ENCODE measurements around the gene SH3RF3. TPM values are rescaled to one million over a fixed set of nuclear protein-coding genes. Genes with fewer than 3 reads are reported as not detected.

The SH3RF3 gene
- total RNA-seq, 1 donor from 2014 or later = 0.23 TPM

- intact Hi-C loops (cut with micrococcal nuclease) = loop anchor here (10.0 kb wide), 1 partner anchor 295 kb away; no protein-coding TSS in a partner anchor
Measured at GRCh38 chr2:109330056-109330455, 201.1 kb downstream of the SH3RF3 start.

- intact Hi-C loops (cut with micrococcal nuclease) = loop anchor here (10.0 kb wide), 1 partner anchor 296 kb away; no protein-coding TSS in a partner anchor
Measured at GRCh38 chr2:109331081-109331480, 202.1 kb downstream of the SH3RF3 start.

- intact Hi-C loops (cut with micrococcal nuclease) = loop anchor here (10.0 kb wide), 1 partner anchor 297 kb away; no protein-coding TSS in a partner anchor
Measured at GRCh38 chr2:109331896-109332848, 203.2 kb downstream of the SH3RF3 start.

- intact Hi-C loops (cut with micrococcal nuclease) = loop anchor here (10.0 kb wide), 1 partner anchor 298 kb away; no protein-coding TSS in a partner anchor
Measured at GRCh38 chr2:109332880-109333279, 203.9 kb downstream of the SH3RF3 start.

- intact Hi-C loops (cut with micrococcal nuclease) = loop anchor here (10.0 kb wide), 1 partner anchor 299 kb away; no protein-coding TSS in a partner anchor
Measured at GRCh38 chr2:109333414-109334210, 204.6 kb downstream of the SH3RF3 start.

DNA sequence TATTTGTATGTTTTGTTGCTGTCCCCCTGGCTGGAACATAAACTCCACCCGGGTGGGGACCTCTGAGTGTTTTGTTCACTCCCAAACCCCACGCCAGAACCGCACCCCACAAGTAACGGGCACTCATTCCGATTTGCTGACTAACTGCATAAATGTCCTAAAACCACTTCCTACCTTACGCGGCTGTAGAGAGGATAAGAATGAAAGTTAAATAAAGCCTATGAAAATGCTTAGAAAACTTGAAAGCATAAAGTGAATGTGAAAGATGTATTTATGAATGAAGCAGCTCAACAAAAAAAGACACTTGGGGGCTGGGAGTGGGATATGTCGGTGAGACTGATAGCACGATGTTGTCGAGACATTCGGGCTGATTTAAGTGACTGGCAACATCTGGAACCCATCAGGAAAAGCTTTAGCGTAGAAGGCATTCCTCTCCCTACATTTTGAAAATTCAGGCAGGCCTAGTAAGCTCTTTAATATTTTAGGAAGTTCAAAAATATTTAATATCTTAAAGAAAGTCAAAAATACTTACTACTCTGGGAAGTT, 206.7 kb downstream of the SH3RF3 start:
- intact Hi-C loops (cut with micrococcal nuclease) = loop anchor here (5.0 to 10.0 kb wide), 2 partner anchors 123 to 301 kb away; no protein-coding TSS in a partner anchor

- intact Hi-C loops (cut with micrococcal nuclease) = loop anchor here (5.0 to 10.0 kb wide), 2 partner anchors 124 to 301 kb away; no protein-coding TSS in a partner anchor
Measured at GRCh38 chr2:109336296-109336695, 207.3 kb downstream of the SH3RF3 start.

GRCh38 chr2:109337221-109337620, 208.2 kb downstream of the SH3RF3 start:
- intact Hi-C loops (cut with micrococcal nuclease) = loop anchor here (5.0 to 10.0 kb wide), 2 partner anchors 125 to 302 kb away; no protein-coding TSS in a partner anchor

DNA sequence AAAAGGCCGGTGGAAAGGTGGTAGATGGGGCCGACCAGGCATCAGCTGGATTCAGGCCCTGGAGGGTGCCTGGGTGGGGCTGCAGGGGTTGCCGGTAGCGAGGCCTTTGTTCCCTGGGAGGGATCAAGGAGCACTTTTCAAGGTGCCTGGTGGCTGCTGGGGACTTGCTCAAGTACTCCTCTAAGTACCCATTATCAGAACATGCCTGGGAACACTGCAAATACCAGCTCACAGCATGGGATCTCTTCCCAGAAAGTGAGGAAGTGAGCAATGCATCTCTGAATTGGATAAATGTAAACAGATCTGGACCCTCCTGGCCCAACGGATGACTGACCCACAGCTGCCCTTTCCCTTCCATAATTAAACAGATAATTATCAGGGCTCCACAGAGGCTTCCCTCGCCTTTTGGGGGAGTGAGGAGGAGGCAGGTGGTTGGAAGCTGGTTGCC, 210.5 kb downstream of the SH3RF3 start:
- intact Hi-C loops (cut with micrococcal nuclease) = loop anchor here (5.0 to 10.0 kb wide), 2 partner anchors 127 to 305 kb away; no protein-coding TSS in a partner anchor

- intact Hi-C loops (cut with micrococcal nuclease) = loop anchor here (10.0 kb wide), 1 partner anchor 196 kb away; no protein-coding TSS in a partner anchor
Measured at GRCh38 chr2:109340381-109340780, 211.4 kb downstream of the SH3RF3 start.

GRCh38 chr2:109341355-109342255, 212.6 kb downstream of the SH3RF3 start:
- intact Hi-C loops (cut with micrococcal nuclease) = loop anchor here (10.0 kb wide), 1 partner anchor 197 kb away; no protein-coding TSS in a partner anchor

GRCh38 chr2:109342256-109342850, 213.3 kb downstream of the SH3RF3 start:
- intact Hi-C loops (cut with micrococcal nuclease) = loop anchor here (10.0 kb wide), 1 partner anchor 198 kb away; no protein-coding TSS in a partner anchor

GRCh38 chr2:109342930-109343329, 213.9 kb downstream of the SH3RF3 start:
- intact Hi-C loops (cut with micrococcal nuclease) = loop anchor here (10.0 kb wide), 1 partner anchor 198 kb away; no protein-coding TSS in a partner anchor

DNA sequence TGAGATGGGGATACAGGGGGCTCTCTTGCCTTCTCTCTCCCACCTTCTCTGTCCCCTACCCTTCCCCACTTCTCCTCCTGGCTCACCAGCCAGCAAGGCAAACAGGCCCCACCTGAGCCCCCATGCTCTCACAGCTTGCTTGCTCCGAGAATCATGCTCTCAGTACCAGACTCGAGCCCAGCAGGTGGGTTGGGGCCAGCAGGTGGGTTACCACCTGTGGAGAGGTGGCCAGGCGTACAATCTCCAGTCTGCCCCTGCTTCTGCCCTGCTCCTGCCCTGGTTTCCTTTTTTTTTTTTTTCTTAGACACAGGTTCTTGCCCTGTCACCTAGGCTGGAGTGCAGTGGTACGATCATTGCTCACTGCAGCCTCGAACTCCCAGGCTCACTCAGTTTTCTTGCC, 214.5 kb downstream of the SH3RF3 start:
- intact Hi-C loops (cut with micrococcal nuclease) = loop anchor here (10.0 kb wide), 1 partner anchor 199 kb away; no protein-coding TSS in a partner anchor

- intact Hi-C loops (cut with micrococcal nuclease) = loop anchor here (10.0 kb wide), 1 partner anchor 200 kb away; no protein-coding TSS in a partner anchor
Measured at GRCh38 chr2:109344270-109344805, 215.3 kb downstream of the SH3RF3 start.

DNA sequence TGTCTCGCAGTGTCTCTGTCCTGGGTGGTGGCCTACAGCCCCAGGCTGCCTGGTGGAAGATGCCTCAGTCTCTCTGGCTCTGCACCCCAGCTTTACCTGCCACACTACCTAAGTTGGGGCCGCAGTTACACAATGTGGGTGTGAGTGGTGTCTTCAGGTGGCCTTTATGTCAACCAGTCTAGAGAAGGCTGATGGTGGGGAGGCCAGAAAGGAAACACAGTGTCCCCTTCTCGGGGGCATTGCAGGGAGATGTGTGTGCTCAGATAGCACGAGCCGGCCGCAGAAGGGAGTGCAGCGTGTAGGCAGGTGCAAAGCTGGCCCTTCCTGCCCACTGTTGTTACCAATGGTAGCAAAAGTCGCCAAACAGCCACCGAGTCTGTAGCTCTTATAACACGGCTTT, 216.1 kb downstream of the SH3RF3 start:
- intact Hi-C loops (cut with micrococcal nuclease) = loop anchor here (10.0 kb wide), 1 partner anchor 200 kb away; no protein-coding TSS in a partner anchor

GRCh38 chr2:109345653-109346480, 216.9 kb downstream of the SH3RF3 start:
- intact Hi-C loops (cut with micrococcal nuclease) = loop anchor here (10.0 kb wide), 1 partner anchor 201 kb away; no protein-coding TSS in a partner anchor

Measured in T-helper 2 cell treated with Interferon-gamma antibody and Interleukin-4, amounts not matched to agents 100 ng/mL and 5 ng/mL, for 36 hours (primary cell).